Endodermal cell (in vitro differentiated cells): ENCODE data around the gene CD300LG. TPM values are rescaled to one million over a fixed set of nuclear protein-coding genes. Genes with fewer than 3 reads are reported as not detected.

Source experiments
- DNase-seq: peaks from one replicate; pipeline ENCODE4 v3.0.0-alpha.2; 2017
- H3K27ac ChIP-seq: 2 replicates; pipeline ENCODE4 v1.5.1; 2013; ENCODE audit warnings: mild to moderate bottlenecking, low read depth, low read length, moderate library complexity
- H3K27me3 ChIP-seq: 2 replicates; pipeline ENCODE4 v1.6.1; 2013; ENCODE audit warnings: mild to moderate bottlenecking, low read length, moderate library complexity; ENCODE audit not compliant: insufficient read depth, control insufficient read depth, poor library complexity, severe bottlenecking
- H3K36me3 ChIP-seq: 2 replicates; pipeline ENCODE4 v1.7.0; 2013; ENCODE audit warnings: mild to moderate bottlenecking, low read length, moderate library complexity; ENCODE audit not compliant: control insufficient read depth, insufficient read depth
- H3K4me1 ChIP-seq: one replicate; pipeline ENCODE4 v1.7.0; 2013; ENCODE audit warnings: low read length; ENCODE audit not compliant: control insufficient read depth, insufficient read depth
- H3K4me3 ChIP-seq: 2 replicates; pipeline ENCODE4 v1.5.1; 2013; ENCODE audit warnings: mild to moderate bottlenecking, low read length, moderate library complexity
- H3K9ac ChIP-seq: 2 replicates; pipeline ENCODE4 v1.6.1; 2013; ENCODE audit warnings: mild to moderate bottlenecking, low read length, moderate library complexity; ENCODE audit not compliant: poor library complexity, severe bottlenecking; ENCODE audit errors: extremely low read depth
- H3K9me3 ChIP-seq: 2 replicates; pipeline ENCODE4 v1.6.1; 2013; ENCODE audit warnings: mild to moderate bottlenecking, low read length, moderate library complexity; ENCODE audit not compliant: control insufficient read depth
- H3K27ac Mint-ChIP-seq: 2 replicates; pipeline ENCODE4 v1.8.0; 2020; ENCODE audit warnings: mixed read lengths
- H3K27me3 Mint-ChIP-seq: 2 replicates; pipeline ENCODE4 v1.8.0; 2021; ENCODE audit warnings: mild to moderate bottlenecking, mixed read lengths; ENCODE audit not compliant: insufficient read depth
- H3K36me3 Mint-ChIP-seq: 2 replicates; pipeline ENCODE4 v1.8.0; 2020; ENCODE audit warnings: low read depth, mixed read lengths
- H3K4me1 Mint-ChIP-seq: 2 replicates; pipeline ENCODE4 v1.8.0; 2020; ENCODE audit warnings: mixed read lengths
- H3K4me3 Mint-ChIP-seq: 2 replicates; pipeline ENCODE4 v1.8.0; 2020; ENCODE audit warnings: mild to moderate bottlenecking, moderate library complexity, mixed read lengths
- H3K9me3 Mint-ChIP-seq: 2 replicates; pipeline ENCODE4 v1.8.0; 2020; ENCODE audit warnings: mild to moderate bottlenecking, mixed read lengths
- CTCF ChIP-seq: fragments of 200-600 bp; sonication (generic); conservative IDR thresholded peaks from 2 replicates; pipeline ENCODE4 v1.5.0; 2021; ENCODE audit warnings: antibody characterized with exemption, mild to moderate bottlenecking
- WGBS, 2 experiments: methylation state at CpG; one replicate each; pipeline versions ENCODE4 v1.1.5 to v1.1.7; 2013; ENCODE audit warnings: missing lambda C conversion rate in 2 of 2, mixed read lengths in 1 of 2; ENCODE audit not compliant: insufficient coverage in 1 of 2, insufficient read length in 1 of 2; 5-methylcytosine and 5-hydroxymethylcytosine counted together
- total RNA-seq, 2 donors: library from RNA; stranded (reverse); fragmentation: NEBNext Ultra II Directional in 1 of 2; extraction: Animal tissue kit (Norgen Biotek cat#: 25700) in 1 of 2; gene quantifications; 2 replicates in 1 of 2; 3 replicates in 1 of 2; pipeline ENCODE4 v1.2.1, GENCODE V29; 2021

CD300LG gene
- total RNA-seq, 2 donors from 2014 or later, result not detected

DNA sequence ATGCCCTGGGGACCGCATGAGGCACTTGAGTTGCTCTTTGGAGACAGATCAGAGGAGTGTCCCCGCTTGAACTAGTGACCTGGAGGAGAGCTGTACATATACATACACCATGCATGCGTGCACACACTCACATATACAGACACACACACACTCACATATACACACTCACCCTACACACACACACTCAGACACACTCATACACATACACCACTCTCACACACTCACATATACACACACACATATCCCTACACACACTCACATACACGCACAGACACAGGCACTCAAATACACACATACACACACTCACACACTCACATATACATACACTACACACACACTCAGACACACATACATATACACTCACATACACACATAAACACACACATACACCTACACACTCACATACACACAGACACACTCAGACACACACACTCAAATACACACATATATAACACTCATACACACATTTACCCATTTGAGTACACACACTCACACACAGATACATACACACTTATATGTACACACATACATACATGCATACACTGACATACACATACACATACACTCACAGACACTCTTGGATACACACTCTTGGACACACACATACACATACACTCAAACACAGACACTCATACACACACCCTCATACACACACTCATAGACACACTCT lies 65.8 kb downstream of the CD300LG start:
- no peaks in the 10 kb centered on the region for H3K36me3 Mint-ChIP-seq
- H3K9ac ChIP-seq, result no peak overlapping the region
- no peak for TF ChIP-seq CTCF
- WGBS, 2 experiments, result 61 to 93% methylated on average over 3 to 4 of the region's 4 CpGs
- peaks cover 29% of the 10 kb centered on the region for H3K27me3 ChIP-seq
- H3K27ac Mint-ChIP-seq, result no peak overlapping the region
- no peaks in the 10 kb centered on the region for H3K9me3 Mint-ChIP-seq
- DNase-seq, result no peak
- no peaks in the 10 kb centered on the region for H3K36me3 ChIP-seq
- peaks cover 7% of the 10 kb centered on the region for H3K9me3 ChIP-seq
- no peak overlapping the region for H3K4me3 ChIP-seq
- H3K4me1 Mint-ChIP-seq, result peaks cover 19% of the 10 kb centered on the region
- no peak overlapping the region for H3K4me3 Mint-ChIP-seq
- H3K27ac ChIP-seq, result no peak overlapping the region
- H3K27me3 Mint-ChIP-seq, result peaks cover 39% of the 10 kb centered on the region
- peaks cover 7% of the 10 kb centered on the region for H3K4me1 ChIP-seq

Other genes starting within 250 kb of the CD300LG start
- not detected for gene MEOX1, start 185.3 kb upstream of the CD300LG start, total RNA-seq
- not detected for gene SOST, start 88.4 kb upstream of the CD300LG start, total RNA-seq
- 10 to 100 TPM; 25.4 to 31.0 TPM for gene DUSP3, start 68.2 kb upstream of the CD300LG start, total RNA-seq
- not detected for gene CFAP97D1, start 66.7 kb upstream of the CD300LG start, total RNA-seq
- 1 to 10 TPM; 5.8 to 6.8 TPM for gene MPP3, start 14.0 kb upstream of the CD300LG start, total RNA-seq
- gene MPP2, start 60.4 kb downstream of the CD300LG start, total RNA-seq, result 10 to 100 TPM; 16.2 to 18.3 TPM
- gene PPY, start 95.3 kb downstream of the CD300LG start, total RNA-seq, result not detected
- 1 to 10 TPM; 1.3 to 1.4 TPM for gene PYY, start 106.8 kb downstream of the CD300LG start, total RNA-seq
- gene NAGS, start 157.4 kb downstream of the CD300LG start, total RNA-seq, result 1 to 10 TPM; 1.4 to 2.1 TPM
- gene TMEM101, start 167.8 kb downstream of the CD300LG start, total RNA-seq, result 10 to 100 TPM; 27.2 to 27.7 TPM
- gene LSM12, start 219.5 kb downstream of the CD300LG start, total RNA-seq, result 100 to 1,000 TPM in 1 of 2 donors, 10 to 100 TPM in 1; 97.7 to 102 TPM
- 100 to 1,000 TPM in 1 of 2 donors, 10 to 100 TPM in 1; 88.8 to 129 TPM for gene G6PC3, start 223.6 kb downstream of the CD300LG start, total RNA-seq